GM19240 (cell line): Measurements from ENCODE around the gene RNF13.

Experiments
- DNase-seq: peaks from one replicate; pipeline ENCODE4 v3.0.0; 2011; ENCODE audit warnings: low spot score; ENCODE audit not compliant: insufficient read length

RNF13 gene

DNA sequence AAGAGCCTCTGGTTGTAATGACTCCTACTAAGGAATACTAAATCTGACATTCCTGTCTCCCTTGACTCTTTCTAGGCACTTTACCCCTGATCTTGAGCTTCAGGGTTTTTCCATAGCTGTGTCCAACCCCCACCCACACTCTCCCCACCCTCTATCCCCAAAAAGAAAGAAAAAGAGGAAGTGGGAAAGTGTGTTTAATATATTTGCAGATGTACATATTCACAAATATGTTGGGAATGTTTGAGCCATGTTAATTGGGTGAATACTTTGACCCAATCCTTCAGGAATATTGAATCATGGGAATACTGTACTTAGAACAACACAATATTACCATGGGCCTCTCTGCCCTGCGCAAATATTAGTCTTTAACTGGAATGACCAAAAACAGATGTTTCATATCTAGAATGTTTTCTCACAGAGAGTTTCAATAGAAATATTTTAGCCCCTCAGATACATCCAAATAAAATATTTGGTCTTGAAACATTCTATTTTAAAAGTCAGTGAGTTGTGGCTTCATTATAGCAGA is 177.5 kb downstream of the RNF13 start:
- no peak for DNase-seq

DNA sequence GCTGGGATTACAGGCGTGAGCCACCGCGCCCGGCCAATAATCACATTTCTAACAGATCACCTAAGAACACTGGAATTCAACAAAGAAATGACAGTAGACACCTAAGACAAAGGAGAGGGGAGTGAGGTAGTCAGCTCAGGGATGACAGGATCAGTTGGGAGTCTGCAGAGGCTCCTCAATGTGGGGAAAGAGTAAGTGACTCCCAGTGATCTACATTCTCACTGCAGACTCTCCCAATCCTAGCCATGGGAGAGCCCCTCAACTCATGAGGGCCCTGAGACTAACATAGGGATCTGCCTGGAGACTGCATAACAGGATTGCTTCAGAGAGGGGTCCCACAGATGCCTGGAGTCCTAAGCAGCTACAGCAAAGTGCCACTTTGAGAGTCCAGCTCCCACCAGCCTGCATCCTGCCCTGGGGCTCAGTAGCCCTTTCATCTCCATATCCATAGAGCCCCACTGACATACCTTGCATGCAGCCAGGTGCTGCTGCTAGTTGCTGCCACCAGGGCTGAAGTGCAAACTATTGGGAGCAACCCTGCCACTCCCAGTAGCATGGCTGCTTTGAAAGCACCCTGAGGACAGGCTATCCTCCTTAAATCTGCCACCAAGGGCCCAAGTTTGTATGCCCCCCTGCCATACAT is 179.5 kb downstream of the RNF13 start:
- DNase-seq = no peak

DNA sequence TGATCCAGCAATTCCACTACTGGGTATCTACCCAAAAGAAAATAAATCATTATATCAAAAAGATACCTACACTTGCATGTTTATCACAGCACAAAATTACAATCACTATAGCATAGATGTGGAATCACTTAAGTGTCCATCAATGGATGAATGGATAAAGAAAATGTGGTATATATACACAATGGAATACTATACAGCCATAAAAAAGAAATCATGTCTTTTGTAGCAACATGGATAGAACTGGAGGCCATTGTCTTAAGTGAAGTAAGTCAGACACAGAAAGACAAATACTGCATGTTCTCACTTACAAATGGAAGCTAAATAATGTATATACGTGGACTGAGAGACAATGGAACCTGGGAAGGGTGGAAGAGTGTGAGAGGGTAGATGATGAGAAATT is 185.9 kb downstream of the RNF13 start:
- no peak for DNase-seq

DNA sequence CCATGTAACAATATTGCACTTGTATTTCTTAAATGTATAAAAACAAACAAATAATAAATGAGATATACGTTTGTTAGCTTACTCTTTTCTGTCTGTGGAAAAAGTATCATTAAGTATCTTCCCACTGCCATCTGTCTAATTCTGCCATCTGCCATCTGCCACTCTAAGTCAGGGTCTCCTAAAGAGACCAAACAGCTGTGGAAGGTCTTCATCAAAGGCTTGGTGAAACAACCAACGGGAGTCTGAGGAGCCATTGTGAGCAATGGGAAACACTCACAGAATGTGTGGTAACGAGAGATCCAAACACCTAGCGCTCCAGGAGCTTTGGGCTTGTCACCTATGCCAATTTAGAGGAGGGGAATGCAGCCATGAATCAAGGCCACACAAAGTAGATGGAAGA is 186.4 kb downstream of the RNF13 start:
- no peak for DNase-seq

DNA sequence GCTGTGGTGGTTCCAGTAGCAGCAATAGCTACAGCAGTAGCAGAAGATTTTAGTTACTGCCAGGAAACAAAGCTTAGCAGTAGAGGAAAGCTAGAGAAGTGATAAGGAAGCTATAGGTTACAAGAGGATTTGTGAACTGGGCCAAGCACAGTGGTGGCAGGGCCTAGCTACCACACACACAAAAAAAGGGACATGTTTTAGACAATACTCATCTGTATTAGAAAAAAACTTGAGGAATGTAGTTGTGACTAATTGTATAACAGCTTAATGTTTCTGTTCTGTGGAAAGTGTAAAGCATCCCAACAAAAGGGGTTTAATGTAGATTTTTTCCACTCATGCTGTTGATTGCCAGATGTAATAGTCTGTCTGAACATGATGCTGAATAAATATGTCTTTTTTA is 187.6 kb downstream of the RNF13 start:
- DNase-seq = no peak

DNA sequence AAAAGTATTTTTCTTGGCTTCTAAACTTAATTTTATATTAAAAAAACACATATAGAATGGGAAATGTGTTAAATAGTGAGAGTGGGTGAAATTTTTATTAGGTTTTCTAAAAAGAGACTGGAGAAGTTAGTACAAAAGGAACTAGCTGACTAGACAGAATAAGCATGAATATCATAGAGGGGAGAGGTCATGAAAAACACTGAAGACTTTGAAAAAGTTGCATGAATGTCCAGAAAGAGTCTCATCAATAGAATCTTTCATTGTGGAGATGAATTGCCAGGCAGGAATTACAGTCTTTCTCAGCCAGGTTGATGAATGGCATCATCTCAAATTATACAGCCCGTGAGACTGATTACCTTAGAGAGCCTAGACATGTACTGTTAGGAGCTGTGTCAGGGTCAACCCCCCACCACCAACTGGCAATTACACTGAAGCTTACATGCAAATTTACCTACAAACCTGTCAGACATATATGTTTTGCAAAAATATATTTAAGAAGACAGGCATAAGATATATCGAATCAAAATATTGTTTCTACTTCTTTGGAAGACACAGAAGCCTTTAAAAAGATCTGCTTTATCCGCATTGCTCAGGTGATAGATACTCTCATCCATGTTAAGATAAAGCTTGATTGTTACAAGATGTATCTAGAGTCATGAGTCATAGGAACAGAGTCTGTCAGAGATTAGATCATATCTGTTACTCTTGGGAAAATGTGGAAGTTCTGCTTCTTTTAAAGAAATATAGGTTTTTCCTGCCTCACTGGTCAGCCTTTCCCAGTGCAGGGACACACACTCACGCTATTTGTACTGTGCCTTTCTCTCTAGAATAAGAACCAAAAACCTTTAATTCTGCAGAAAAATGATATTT is 192.5 kb downstream of the RNF13 start:
- DNase-seq = no peak

DNA sequence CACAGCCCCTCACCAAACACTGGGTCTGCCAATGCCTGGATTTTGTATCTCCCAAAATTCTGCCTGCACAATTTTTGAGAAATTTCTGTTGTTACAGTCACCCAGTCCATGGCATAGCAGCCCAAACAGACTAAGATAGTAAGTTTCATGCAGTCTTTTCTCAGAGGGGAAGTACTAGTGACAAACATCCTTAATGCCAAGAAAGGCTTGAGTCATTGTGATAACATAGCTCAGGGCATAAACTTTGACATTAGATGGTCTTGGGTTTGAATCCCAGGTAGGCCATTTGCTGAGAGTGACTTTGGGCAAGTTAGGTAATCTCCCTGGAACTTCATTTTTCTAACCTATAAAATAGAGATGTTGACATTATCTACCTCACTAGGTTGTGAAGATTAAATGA is 193.8 kb downstream of the RNF13 start:
- no peak for DNase-seq
